ENCODE data around the gene FUCA2.
A peak's percentile ranks its signal among the peaks of the same experiment; 100 is the strongest.
"Not testable (repeated sequence)": the region's sequence is repeated elsewhere in the genome, so short reads cannot be mapped to it uniquely, and the experiment has no call there.

Gene FUCA2

DNA sequence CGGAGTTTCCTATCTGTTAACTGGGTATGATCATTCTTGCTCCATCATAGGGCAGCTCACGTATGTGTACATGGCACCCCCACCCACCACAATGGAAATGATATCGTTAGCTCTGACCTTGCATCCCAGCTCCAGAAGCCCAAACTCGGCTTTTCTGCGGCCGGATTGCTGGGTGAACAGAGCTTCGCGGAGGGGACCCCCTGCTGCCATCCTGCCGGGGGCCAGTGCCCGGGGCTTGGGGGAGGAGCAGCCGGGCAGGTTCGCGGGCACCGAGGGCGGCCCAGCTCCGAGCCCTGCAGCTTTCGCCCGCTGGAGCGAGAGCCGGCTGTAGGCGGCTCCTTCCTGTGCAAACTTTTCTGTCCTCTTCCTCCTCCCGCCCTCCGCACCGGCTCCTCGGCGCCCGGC is 24.9 kb upstream of the FUCA2 start:
- peak; percentile 50 for DNase-seq (ENCODE audit: low spot score)

DNA sequence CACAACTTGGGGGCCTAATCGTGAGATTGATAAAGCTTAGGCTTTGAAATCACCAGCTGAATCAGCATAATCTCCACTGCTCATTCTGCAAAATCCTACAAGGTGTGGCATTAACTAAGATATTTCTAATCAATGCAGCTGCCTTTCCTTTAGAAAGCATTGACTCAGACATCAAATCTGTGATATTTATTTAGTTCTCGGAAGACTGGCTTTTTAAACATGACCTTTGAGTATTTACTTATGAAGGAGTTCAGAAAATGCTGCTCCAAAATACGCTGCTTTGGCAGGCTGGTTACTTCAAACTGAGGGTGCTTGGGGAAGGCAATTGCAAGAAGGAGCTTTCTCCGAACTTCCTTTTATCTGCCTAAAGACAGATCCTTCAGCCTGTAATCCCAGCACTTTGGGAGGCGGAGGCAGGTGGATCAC is 23.7 kb upstream of the FUCA2 start:
- DNase-seq (ENCODE audit: low spot score), result no peak

DNA sequence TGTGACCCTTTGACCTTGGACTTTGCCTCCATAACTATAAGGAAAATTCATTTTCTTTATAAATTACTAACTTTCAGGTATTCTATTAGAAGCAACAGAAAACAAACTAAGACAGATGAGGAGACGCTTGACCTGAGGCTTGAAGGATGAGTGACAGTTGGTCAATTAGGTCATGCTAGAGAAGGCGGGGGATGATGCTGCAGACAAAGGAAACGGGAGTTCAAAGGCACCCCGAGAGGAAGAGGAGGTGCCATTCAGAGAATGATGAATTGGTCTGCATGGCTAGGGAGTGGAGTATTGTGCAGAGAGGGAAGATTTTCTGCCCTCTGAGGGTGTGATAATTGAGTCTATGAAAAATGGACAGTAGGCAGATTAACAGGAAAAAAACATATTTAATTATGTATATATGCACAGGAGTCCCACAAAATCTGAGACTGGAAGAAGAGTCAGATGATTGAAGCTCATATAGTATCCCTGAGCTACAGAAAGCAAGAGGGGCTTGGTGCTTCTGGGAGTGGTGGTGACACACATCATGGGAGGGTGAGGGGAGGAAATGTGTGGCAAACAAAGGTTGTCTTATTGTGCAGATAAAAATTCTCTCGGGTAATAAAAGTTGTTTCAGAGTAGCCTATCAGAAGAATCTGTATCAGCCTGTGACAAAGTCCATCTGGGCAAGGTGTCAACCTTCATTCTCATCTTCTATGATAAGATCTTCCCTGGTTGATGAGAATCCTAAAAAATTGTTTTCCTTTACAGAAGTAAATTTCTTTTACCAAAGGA is 20.4 kb upstream of the FUCA2 start:
- DNase-seq (ENCODE audit: low spot score), result no peak

DNA sequence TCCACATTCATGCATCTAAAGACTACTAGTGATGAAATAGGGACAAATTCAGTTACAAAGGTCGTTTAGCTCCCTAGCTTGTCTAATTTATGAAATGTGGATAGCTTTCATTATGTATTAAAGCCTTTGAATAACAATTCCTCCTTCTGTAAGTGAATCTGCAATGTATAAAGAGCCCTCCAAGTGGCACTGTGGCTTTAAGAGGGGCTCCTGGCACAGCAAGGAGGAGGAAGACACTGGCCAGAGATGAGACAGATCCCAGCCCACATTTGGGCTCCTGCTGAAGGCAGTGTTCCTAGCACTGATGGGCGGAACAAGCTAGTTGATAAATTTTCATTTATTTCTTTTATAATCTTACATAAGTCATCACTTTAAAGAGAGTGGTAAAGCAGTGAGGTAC is 17.6 kb upstream of the FUCA2 start:
- no peak for DNase-seq (ENCODE audit: low spot score)

DNA sequence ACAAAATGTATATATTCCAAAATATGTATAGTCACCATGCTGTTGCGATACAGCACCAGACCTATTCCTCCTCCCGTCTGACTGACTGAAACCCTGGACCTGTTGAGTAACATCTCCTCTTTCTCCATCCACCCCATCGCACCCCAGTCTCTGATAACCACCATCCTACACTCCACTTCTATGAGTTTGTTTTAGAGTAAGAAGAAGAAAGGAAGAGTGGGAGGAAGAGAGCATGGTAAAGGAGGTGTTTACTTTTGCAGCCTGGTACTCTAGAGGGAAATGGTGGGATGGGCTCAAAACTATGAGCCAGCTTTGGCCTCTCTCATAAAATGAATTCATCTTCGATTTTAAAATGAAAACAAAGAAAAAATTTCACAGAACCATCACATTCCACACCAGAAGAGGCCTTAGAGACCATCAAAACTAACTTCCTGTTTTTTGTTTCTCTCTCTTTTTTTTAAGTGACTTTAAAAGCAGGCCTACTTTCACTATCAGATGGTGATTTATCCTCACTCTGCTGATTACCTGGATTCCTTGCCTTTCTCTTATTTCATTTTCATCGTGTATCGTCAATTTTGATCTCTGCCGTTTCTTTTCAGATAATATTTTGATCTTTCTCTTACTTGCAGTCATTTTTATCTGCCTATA is 16.8 kb upstream of the FUCA2 start:
- no peak for DNase-seq (ENCODE audit: low spot score)

DNA sequence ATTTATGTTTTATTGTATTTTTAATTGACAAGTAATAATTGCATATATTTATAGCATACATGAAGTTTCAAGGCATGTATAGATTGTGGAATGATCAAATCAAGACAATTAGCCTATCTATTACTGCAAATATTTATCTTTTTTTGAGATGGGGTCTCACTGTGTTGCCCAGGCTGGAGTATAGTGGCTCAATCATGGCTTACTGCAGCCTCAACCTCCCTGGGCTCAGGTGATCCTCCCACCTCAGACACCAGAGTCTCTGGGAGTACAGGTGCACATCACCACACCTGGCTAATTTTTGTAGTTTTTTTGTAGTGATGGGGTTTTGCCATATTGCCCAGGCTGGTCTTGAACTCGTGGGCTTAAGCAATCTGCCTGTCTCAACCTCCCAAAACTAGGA is 16.2 kb upstream of the FUCA2 start:
- DNase-seq (ENCODE audit: low spot score), result no peak

DNA sequence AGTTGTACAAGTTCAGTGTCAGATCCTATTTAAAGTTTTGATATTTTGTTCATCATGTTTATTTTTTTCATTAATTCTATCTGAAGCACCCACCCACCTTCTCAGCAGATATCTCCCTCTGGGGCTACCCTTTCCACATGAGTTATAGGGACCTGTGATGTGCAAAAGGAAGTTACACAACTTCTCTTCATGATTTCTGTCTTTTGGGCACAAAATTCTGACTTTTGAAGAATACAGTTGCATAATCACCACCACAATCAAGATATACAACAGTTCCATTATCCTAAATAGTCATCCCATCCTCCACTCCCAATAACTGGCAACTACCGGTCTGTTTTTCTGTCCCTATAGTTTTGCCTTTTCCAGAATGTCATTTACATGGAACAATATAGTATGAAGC is 13.8 kb upstream of the FUCA2 start:
- DNase-seq (ENCODE audit: low spot score), result no peak

DNA sequence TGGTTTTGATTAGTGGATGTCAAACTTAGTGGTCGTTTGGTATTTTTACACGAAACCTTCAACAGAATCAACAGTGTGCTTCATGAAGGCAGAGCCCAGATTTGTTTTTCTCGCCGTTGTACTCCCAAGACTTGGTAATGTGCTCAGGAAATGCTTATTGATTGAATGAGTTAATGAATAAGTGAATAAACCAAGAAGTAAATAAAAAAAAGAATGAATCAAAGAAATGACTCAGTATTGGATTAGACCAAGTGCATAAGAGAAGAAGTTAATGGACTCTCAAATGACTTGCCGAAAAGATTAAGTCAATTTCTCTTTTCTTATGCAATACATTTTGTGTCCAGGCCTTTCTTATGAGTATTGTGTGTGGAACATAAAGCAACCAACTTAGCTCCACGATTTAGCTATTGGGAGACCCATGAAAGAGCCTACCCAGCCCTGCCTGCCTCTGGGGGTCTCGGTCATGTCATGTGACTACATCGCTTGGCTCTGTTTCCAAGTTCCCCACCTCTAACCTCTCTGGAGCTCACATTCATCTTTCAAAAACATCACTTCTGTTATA is 10.6 kb upstream of the FUCA2 start:
- no peak for DNase-seq (ENCODE audit: low spot score)

DNA sequence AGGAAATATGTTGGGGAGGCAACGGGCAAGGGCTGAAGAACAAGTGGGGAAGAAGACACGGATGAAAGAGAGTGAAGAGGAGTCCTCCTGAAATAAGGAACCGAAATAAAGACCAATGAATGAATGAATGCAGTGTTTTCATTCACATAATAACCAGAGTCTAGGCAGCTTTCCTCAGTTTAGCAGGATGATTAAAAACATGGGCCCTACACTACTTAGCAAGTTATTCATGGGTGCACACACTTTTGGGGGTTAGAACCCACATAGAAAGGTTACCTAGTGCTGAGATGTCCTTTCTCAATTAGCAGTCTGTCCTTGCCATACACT is 5.9 kb upstream of the FUCA2 start:
- DNase-seq (ENCODE audit: low spot score), result no peak

DNA sequence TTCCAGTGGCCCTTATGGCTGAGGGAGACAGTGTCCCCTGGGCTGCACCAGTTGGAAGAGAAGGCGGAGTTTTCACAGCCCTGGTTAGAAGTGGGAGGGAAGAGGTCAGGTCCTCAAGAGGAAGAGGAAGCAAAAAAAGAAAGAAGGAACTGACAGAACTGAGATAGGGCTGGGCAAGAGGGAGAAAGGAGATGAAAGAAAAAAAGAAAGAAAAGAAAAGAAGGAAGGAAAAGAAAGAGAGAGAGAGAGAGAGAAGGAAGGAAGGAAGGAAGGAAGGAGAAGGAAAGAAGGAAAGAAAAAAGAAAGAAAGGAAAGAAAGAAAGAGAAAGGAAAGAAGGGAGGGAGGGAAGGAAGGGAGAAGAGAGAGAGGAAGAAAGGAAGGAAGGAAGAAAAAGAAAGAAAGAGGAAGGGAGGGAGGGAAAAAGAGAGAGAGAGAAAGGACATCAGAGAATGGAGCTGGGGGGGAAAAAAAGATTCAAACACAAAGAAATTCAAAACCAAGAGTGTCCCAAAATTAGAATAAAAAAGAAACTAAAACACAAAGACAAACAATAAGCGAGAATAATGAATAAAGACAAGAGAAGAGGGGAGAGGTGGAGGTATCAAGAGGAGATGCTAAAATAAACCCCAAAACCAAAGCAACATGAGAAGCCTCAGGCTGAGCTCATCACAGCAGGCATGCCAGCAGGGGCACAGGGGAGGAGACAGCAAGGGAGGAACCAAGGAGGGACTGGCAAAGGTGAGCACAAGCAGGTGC is 5.3 kb upstream of the FUCA2 start:
- DNase-seq (ENCODE audit: low spot score), result no peak

DNA sequence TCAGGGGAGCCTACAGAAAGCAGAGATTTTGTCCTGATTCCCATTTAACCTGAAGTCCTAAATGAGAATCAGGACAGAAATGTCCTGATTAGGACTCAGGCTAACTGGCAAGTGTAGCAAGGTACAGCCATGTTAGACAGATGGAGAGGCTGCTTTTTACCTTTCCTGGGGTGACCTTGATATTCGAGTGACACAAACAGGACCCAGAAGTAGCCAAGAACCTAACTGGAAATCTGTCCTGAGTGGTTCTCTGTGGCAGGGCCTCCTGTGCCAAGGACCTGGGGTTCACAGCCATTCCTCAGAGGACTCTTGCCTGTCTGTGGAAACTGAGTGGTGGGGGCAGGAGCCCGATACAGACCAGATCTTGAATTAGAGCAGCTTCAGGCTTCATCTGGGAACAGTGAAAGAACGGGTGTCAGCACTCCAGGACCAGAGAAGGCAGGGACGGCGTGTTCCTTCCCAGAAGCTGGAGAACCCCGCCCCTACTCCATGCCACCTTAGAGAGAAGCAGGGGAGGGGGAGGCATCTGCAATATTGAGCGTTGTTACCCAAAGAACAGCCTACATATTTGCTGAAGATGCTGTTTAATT is 4.3 kb upstream of the FUCA2 start:
- DNase-seq (ENCODE audit: low spot score), result no peak

DNA sequence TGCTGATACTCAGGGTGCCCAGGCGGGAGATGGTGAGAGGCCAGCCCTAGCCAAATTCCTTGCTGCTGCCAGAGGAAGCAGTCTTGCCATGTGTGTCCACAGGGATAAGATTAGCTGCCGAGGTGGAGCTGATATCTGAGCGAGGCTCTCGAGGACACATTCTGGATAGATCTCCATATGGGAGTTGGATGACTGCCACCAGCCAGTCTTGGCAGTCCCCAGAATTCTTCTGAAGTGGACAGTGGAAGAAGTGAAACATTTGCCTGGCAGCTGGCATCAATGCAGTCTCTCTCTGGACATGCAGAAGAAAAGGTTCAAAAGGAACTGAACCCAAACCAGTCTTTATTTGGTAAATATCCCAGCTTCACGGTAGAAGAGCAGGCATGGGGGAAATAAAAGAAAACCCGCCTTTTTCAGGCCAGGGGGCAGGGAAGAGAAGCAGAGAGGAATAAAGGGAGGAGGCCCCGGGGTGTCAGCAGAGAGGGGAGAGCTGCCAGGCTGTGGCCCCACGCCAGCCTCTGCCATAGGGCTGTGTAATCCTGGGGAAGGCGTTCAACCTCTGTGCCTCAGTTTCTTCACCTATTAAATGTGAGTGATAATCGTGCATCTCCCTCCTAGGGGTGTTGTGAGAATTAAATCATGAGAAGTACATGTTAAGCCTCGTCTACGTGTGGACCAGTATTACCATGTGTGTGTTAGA is 3.7 kb upstream of the FUCA2 start:
- no peak for DNase-seq (ENCODE audit: low spot score)

DNA sequence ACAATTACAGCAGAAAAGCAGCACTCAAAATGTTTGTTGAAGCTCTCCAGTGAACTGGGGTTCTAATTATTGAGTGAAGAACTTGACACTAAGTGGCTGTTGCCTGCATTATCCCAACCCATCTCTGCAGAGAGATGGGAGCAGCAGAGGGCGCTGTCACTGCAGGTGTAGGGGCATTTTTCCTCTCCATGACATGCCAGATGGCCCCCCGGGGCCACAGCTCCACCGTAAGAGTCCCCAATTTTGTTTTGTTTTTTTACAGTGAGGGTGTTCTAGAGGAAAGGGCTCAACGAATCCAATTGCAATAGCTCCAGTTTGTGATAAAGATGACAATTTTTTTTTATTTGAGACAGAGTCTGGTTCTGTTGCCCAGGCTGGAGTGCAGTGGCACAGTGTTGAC is 1.9 kb upstream of the FUCA2 start:
- DNase-seq (ENCODE audit: low spot score), result peak; percentile 80

DNA sequence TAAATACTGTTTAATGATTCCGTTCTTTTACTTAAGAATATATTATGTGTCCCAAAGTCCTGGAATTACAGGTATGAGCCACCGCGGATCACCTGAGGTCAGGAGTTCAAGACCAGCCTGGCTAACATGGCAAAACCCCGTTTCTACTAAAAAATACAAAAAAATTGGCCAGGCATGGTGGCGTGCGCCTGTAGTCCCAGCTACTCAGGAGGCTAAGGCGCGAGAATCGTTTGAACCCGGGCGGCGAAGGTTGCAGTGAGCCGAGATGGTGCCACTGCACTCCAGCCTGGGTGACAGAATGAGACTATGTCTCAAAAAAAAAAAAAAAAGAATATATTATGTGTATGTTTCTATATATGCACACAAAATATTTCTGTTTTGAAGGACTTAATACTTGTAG is 1.2 kb downstream of the FUCA2 start:
- not testable (repeated sequence) for DNase-seq (ENCODE audit: low spot score)

DNA sequence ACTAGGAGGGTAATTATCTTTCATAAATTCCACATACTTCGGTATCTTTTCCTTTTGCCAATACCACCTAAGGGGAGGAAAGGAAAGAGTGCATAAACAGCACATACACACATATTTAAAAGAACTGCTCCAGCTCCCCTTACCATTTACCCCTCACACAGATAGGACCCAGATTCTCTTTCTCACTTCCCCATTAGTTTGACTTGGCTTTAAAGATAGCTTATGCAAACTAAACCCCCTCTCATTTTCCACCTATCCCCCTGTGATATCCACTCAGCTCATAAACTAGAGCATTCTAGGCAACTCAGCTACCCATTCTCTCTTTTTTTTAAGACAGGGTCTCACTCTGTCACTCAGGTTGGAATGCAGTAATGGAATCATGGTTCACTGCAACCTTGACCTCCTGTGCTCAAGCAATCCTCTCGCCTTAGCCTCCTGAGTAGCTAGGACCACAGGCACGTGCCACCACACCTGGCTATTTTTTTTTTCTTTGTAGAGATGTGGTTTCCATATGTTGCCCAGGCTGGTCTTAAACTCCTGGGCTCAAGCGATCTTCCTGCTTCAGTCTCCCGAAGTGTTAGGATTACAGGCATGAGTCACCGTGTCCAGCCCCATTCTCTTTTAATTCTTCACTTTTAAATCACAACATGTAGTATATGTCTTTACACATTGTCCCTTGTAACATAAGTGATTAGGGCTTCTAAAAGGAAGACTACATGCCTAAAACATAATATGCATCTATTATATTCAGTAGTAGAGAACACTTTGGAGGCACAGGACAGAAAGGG is 4.0 kb downstream of the FUCA2 start:
- no peak for DNase-seq (ENCODE audit: low spot score)

DNA sequence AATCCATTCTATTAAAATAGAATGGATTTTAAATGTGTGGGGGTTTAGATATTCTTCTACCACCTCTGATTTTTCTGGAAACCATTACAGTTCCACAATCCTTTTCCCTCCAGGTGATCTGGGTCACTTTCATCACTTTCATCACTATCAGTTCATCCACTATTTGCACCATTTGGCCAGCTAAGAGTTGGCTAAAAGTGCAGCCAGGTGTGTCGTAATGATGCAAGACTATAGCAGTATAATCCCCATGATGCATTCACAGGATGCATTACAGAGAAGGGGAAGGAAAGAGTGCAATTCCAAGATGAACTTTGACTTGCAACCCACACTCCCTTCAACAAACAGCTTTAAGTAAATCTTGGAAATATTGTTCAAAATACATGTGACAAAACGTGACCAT is 4.9 kb downstream of the FUCA2 start:
- DNase-seq (ENCODE audit: low spot score), result no peak

DNA sequence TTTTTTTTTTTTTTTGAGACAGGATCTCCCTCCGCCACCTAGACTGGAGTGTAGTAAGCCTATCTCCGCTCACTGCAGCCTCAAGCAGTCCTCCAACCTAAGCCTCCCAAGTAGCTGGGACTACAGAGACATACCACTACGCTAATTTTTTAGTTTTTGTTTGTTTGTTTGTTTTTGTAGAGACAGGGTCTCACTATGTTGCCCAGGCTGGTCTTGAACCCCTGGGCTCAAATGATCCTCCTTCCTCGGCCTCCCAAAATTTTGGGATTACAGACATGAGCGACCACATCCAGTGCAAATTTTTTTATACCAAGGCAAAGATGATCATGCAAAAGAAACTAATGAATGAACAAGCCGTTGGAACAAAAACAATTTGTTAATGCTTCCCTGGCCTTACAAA is 5.3 kb downstream of the FUCA2 start:
- no peak for DNase-seq (ENCODE audit: low spot score)

DNA sequence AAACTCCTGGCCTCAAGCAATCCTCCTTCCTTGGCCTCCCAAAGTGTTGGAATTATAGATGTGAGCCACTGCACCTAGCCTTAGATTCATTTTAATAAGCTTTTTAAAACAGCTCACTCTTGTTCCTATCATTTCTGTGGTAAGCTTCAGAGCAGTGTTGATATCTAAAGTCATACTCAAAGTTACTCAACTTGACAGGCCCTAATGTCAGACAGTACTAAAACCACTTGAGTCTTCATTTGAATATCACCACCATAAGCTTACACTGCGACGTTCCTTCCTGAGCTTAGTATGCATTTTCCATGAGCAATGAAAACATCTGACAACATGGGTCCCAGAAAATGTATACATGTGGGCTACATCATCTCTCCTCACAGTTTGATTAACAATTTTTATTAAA is 6.0 kb downstream of the FUCA2 start:
- DNase-seq (ENCODE audit: low spot score), result no peak

DNA sequence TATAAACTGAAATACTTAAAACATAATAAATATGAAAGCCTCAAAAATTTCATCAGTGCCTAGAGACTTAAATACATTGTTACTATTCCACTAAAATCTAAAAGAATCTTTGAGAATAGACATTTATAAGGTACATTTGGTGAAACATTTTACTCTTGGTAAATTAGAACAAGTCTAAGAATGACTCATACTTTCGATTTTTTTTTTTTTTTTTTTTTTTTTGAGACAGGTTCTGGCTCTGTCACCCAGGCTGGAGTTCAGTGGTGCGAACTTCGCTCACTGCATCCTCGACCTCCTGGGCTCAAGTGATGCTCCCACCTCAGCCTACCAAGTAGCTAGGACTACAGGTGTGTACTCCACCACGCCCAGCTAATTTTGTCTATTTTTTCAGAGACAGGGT is 6.4 kb downstream of the FUCA2 start:
- no peak for DNase-seq (ENCODE audit: low spot score)

DNA sequence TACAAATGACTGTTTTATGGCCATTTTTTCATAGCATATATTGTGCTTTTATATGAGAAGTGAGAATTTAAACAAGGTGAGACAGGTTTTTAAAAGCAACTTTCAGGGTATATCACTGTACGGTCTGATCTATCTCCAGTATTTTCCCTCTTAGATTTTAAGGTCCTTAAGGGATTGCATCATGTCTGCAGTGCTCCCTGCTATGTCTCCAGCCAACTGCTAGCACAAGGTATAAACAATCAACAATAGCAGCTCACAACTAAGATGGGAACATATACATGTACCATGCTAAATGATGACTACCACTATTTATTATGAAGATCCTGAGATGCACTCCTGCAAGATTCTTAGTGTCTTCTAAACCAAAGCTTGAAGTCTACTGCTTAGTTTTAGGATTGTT is 7.2 kb downstream of the FUCA2 start:
- DNase-seq (ENCODE audit: low spot score), result no peak

DNA sequence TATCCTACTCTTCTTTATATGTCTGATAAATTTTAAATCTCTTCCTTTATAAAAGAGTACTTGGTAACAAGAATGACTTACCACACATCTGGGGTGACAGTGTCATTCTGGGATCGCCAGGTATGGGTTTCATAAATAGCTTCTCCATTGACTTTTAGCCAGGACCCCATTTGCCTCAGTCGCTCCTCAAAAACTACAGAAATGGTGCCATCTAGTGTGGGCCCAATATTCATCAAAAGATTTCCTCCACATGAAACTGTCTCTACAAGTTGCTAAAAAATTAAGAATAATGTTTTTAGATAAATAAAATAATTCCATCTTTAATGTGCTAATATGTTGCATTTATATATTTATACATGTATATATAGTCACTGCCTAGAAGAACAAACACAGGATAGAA is 9.7 kb downstream of the FUCA2 start:
- no peak for DNase-seq (ENCODE audit: low spot score)
